ENCODE results near the gene CACNB3. TPM values are rescaled to one million over a fixed set of nuclear protein-coding genes. Genes with fewer than 3 reads are reported as not detected.

Gene CACNB3
- total and polyA plus RNA-seq, 4 donors, result 0.92 to 1.9 (median 1.2) TPM

DNA sequence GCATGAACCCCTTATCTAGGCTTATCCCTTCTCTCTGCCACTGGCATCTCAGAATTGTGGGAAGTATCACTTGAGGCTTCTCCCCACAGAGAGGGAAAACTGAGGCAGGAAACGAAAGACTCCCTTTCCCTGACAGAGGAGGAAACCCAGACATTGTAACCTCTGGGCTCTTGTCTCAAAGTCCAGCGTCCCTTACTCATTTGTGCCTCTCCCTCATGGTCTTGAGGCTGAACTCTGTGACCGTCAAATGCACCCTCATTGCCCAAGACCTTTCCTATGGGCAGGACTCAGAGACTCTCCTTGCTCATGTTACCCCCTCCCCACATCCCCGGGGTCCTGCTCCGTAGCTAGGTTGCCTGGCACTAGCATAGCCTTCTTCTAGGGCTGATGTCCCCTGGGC, 3.8 kb downstream of the CACNB3 start:
- peaks cover 0 to 12% (median 6%) of the 10 kb centered on the region in 4 donors for H3K4me1 ChIP-seq (ENCODE audit: control insufficient read depth in 4 of 4, insufficient read depth in 4 of 4, low read length in 3 of 4)
- H3K4me3 ChIP-seq (ENCODE audit: low read depth in 1 of 3, low read length in 3 of 3), result no peak overlapping the region
- H3K27me3 ChIP-seq (ENCODE audit: control insufficient read depth in 4 of 4, insufficient read depth in 4 of 4, low read length in 3 of 4), result peaks cover 0 to 4% (median 1%) of the 10 kb centered on the region in 4 donors
- no peak overlapping the region for H3K9ac ChIP-seq (ENCODE audit: low read depth in 1 of 2, low read length in 2 of 2)
- no peak for TF ChIP-seq SP1 (IDR thresholded peaks at IDR 0.05)
- TF ChIP-seq HNF4A (conservative IDR thresholded peaks at IDR 0.05), result no peak
- 80% methylated on average over 5 of the region's 5 CpGs for WGBS
- no peaks in the 10 kb centered on the region for H3K36me3 ChIP-seq (ENCODE audit: control insufficient read depth in 4 of 4, insufficient read depth in 3 of 4, low read depth in 1 of 4, low read length in 3 of 4)
- H3K9me3 ChIP-seq (ENCODE audit: control insufficient read depth in 4 of 4, low read length in 3 of 4), result no peaks in the 10 kb centered on the region
- H3K27ac ChIP-seq (ENCODE audit: low read depth in 1 of 2, low read length in 2 of 2), result no peak overlapping the region
- no peak for DNase-seq (ENCODE audit: low spot score)

DNA sequence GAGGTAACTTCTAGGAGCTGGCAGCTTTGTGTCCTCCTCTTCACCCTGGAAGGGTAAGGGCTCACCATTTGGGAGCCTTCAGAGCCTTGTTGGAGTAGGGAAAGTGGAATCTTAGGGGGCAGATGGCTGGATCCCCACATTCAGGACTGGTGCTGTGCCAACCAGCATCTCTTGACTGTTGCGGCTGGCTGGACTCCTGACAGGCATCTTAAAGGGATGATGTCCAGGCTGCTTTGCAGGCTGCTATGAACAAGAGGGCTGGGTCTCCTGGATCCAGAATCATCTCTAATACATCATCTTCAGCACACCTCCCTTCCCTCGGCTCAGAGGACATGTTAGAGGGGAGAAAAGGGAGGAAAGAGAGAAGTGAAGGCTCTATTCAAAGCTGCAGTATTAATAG, 4.4 kb downstream of the CACNB3 start:
- Histone ChIP-seq H3K4me1 (ENCODE audit: control insufficient read depth in 4 of 4, insufficient read depth in 4 of 4, low read length in 3 of 4) (peaks cover 0 to 11% (median 5%) of the 10 kb centered on the region in 4 donors), H3K9me3 (ENCODE audit: control insufficient read depth in 4 of 4, low read length in 3 of 4) (no peaks in the 10 kb centered on the region), H3K36me3 (ENCODE audit: control insufficient read depth in 4 of 4, insufficient read depth in 3 of 4, low read depth in 1 of 4, low read length in 3 of 4) (no peaks in the 10 kb centered on the region), H3K4me3 (ENCODE audit: low read depth in 1 of 3, low read length in 3 of 3) (no peak overlapping the region), H3K27ac (ENCODE audit: low read depth in 1 of 2, low read length in 2 of 2) (no peak overlapping the region), H3K9ac (ENCODE audit: low read depth in 1 of 2, low read length in 2 of 2) (no peak overlapping the region), H3K27me3 (ENCODE audit: control insufficient read depth in 4 of 4, insufficient read depth in 4 of 4, low read length in 3 of 4) (no peaks in the 10 kb centered on the region)
- DNase-seq (ENCODE audit: low spot score), result no peak
- 82% methylated on average over 2 of the region's 2 CpGs for WGBS
- TF ChIP-seq YY1 (IDR thresholded peaks at IDR 0.05) (no peak), RAD21 (IDR thresholded peaks at IDR 0.05) (no peak)
- TF ChIP-seq, protein P1, sequence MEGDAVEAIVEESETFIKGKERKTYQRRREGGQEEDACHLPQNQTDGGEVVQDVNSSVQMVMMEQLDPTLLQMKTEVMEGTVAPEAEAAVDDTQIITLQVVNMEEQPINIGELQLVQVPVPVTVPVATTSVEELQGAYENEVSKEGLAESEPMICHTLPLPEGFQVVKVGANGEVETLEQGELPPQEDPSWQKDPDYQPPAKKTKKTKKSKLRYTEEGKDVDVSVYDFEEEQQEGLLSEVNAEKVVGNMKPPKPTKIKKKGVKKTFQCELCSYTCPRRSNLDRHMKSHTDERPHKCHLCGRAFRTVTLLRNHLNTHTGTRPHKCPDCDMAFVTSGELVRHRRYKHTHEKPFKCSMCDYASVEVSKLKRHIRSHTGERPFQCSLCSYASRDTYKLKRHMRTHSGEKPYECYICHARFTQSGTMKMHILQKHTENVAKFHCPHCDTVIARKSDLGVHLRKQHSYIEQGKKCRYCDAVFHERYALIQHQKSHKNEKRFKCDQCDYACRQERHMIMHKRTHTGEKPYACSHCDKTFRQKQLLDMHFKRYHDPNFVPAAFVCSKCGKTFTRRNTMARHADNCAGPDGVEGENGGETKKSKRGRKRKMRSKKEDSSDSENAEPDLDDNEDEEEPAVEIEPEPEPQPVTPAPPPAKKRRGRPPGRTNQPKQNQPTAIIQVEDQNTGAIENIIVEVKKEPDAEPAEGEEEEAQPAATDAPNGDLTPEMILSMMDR (IDR thresholded peaks at IDR 0.05; ENCODE audit: low read depth, low read length, missing input control), result no peak

DNA sequence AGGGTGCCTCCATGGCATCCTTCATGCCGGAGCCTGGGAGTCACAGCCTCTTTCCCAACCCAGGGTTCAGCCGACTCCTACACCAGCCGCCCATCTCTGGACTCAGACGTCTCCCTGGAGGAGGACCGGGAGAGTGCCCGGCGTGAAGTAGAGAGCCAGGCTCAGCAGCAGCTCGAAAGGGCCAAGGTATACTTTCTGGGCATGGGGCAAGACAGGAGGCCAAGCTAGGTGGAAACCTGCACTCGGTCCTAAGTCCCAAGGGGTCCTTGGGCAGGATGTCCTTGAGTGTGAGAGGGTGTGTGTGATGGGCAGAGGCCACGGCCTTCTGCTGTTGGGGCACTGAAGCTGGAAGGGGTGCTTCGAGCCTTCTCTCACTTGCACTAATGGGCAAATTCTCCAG, 5.0 kb downstream of the CACNB3 start:
- H3K27ac ChIP-seq (ENCODE audit: low read depth in 1 of 2, low read length in 2 of 2), result no peak overlapping the region
- no peaks in the 10 kb centered on the region for H3K9me3 ChIP-seq (ENCODE audit: control insufficient read depth in 4 of 4, low read length in 3 of 4)
- H3K36me3 ChIP-seq (ENCODE audit: control insufficient read depth in 4 of 4, insufficient read depth in 3 of 4, low read depth in 1 of 4, low read length in 3 of 4), result no peaks in the 10 kb centered on the region
- H3K4me3 ChIP-seq (ENCODE audit: low read depth in 1 of 3, low read length in 3 of 3), result no peak overlapping the region
- no peak overlapping the region for H3K9ac ChIP-seq (ENCODE audit: low read depth in 1 of 2, low read length in 2 of 2)
- H3K27me3 ChIP-seq (ENCODE audit: control insufficient read depth in 4 of 4, insufficient read depth in 4 of 4, low read length in 3 of 4), result no peaks in the 10 kb centered on the region
- peaks cover 0 to 6% (median 1%) of the 10 kb centered on the region in 4 donors for H3K4me1 ChIP-seq (ENCODE audit: control insufficient read depth in 4 of 4, insufficient read depth in 4 of 4, low read length in 3 of 4)
- TF ChIP-seq RAD21 (IDR thresholded peaks at IDR 0.05) (no peak), SP1 (IDR thresholded peaks at IDR 0.05) (no peak), HNF4G (IDR thresholded peaks at IDR 0.05) (no peak), FOXA2 (IDR thresholded peaks at IDR 0.05) (no peak), JUND (IDR thresholded peaks at IDR 0.05) (no peak)
- TF ChIP-seq, protein P2, sequence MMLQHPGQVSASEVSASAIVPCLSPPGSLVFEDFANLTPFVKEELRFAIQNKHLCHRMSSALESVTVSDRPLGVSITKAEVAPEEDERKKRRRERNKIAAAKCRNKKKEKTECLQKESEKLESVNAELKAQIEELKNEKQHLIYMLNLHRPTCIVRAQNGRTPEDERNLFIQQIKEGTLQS (IDR thresholded peaks at IDR 0.05), result no peak
- TF ChIP-seq, protein P3, sequence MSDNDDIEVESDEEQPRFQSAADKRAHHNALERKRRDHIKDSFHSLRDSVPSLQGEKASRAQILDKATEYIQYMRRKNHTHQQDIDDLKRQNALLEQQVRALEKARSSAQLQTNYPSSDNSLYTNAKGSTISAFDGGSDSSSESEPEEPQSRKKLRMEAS (IDR thresholded peaks at IDR 0.05), result no peak
- TF ChIP-seq, protein P1 (IDR thresholded peaks at IDR 0.05; ENCODE audit: low read depth, low read length, missing input control), result no peak
- no peak for DNase-seq (ENCODE audit: low spot score)
- 89% methylated on average over 11 of the region's 11 CpGs for WGBS

Measured in liver (tissue), 9 donors.